GM19035 (cell line): ENCODE measurements around the gene MAOB.

Experiments used
- ATAC-seq: cut with Tn5 transposase; IDR thresholded peaks from one replicate; pipeline ENCODE4 v1.9.1; 2021; ENCODE audit not compliant: unreplicated experiment

Gene MAOB

DNA sequence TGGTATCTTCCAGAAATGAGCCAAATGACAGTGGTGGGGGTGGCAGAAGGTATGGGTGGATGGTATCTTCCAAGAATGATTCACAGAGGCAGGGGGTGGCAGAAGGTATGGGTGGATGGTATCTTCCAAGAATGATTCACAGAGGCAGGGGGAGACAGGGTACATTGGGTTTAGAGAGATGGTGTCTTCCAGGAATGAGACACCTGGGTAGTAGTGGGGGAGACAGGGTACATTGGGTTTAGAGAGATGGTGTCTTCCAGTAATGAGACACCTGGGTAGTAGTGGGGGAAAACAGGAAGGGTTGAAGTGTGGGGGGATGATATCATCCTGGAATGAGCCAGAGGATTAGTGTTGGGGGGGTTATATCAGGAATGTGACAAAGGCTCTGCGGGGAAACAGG, 164.2 kb downstream of the MAOB start:
- ATAC-seq, result no peak

- no peak for ATAC-seq
Measured at GRCh38 chrX:43717161-43717560, 165.1 kb downstream of the MAOB start.

DNA sequence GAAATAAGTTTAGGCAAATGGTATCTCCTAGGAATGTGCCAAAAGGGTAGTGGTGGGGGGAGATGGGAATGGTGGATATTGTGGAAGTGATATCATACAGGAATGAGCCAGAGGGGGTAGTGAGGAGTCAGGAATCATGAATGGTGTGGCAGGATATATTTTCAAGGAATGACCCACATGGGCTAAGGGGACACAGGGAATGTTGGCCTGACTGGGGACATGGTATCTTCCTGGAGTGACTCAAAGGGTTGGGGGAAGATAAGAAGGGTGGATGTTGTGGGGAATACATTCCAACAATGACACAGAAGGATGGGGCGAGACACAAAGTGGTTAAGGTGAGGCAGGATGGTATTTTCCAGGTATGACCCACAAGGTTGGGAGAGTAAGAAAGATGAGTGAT, 165.6 kb downstream of the MAOB start:
- ATAC-seq, result no peak
